ENCODE measurements around the gene RNF144B. TPM values are rescaled to one million over a fixed set of nuclear protein-coding genes. Genes with fewer than 3 reads are reported as not detected.

RNF144B gene
- total RNA-seq, 1 experiment from 2014 or later = 2.3 TPM

DNA sequence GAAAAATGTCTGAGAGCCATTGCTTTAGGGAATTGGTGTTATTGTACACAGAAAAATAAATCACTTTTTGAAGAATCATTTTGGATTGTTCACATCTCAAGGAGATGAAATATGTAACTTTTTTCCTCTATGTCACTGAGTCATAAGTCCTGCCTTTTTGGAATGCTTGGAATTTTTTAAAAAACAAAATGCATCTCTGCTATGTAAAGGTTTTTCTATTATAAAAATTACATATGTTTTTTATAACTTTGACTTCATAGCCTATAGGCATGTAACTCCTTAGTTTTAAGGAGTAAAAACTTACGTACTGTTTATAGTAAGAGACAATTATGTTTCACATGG is 8.7 kb downstream of the RNF144B start:
- Histone ChIP-seq H2AK5ac (ENCODE audit: insufficient read length, low read length) (no peak overlapping the region), H3K9me3 (ENCODE audit: control insufficient read depth, low read depth, low read length) (no peaks in the 10 kb centered on the region), H4K5ac (ENCODE audit: insufficient read length, low read depth, low read length) (no peak overlapping the region), H3K4me1 (ENCODE audit: insufficient read depth, low read length) (peaks cover 4% of the 10 kb centered on the region; the same call in 1 of the 2 replicates), H3K79me2 (ENCODE audit: insufficient read depth, low read length) (no peaks in the 10 kb centered on the region), H4K91ac (ENCODE audit: insufficient read length, low read depth, low read length) (no peak overlapping the region), H3T11ph (ENCODE audit: low read length) (no peak overlapping the region), H4K8ac (replicated peaks; ENCODE audit: insufficient read length, low read depth, low read length) (no peak overlapping the region), H2BK5ac (ENCODE audit: insufficient read length, low read length) (no peak overlapping the region), H2BK120ac (ENCODE audit: low read depth, low read length, poor library complexity, severe bottlenecking) (no peak overlapping the region), H4K20me1 (ENCODE audit: control insufficient read depth, insufficient read depth, insufficient read length) (no peaks in the 10 kb centered on the region), H3K23me2 (ENCODE audit: insufficient read length, low read depth, low read length, poor library complexity, severe bottlenecking) (no peaks in the 10 kb centered on the region), H3K14ac (ENCODE audit: insufficient read depth, low read length) (no peak overlapping the region), H2BK15ac (ENCODE audit: low read depth, low read length) (no peak overlapping the region), H3K27me3 (ENCODE audit: insufficient read depth, low read length) (no peaks in the 10 kb centered on the region), H3K79me1 (ENCODE audit: insufficient read depth, low read depth, low read length, poor library complexity, severe bottlenecking) (no peaks in the 10 kb centered on the region), H3K23ac (ENCODE audit: insufficient read length, low read depth, low read length) (no peak overlapping the region), H3K18ac (ENCODE audit: insufficient read length, low read depth, low read length) (no peak overlapping the region), H3K9ac (ENCODE audit: extremely low read depth, insufficient read length, low read length) (no peak overlapping the region), H2AFZ (ENCODE audit: low read length) (no peak overlapping the region), H3K27ac (ENCODE audit: insufficient read length, low read depth, low read length) (no peak overlapping the region), H3K4me2 (ENCODE audit: insufficient read depth, insufficient read length, low read length) (no peak overlapping the region), H2BK20ac (ENCODE audit: low read depth, low read length, poor library complexity, severe bottlenecking) (no peak overlapping the region), H2BK12ac (ENCODE audit: insufficient read length, low read depth, low read length) (no peak overlapping the region), H3K56ac (ENCODE audit: insufficient read length, low read depth, low read length) (no peak overlapping the region), H3K4ac (ENCODE audit: low read depth, low read length) (no peak overlapping the region)
- Mint-ChIP-seq H3K9me3 (no peaks in the 10 kb centered on the region), H3K4me3 (peak overlapping the region; percentile 30 to 71; a peak in 2 of 5 replicates), H3K36me3 (ENCODE audit: insufficient read depth in 1 of 3, low read depth in 3 of 3) (no peaks in the 10 kb centered on the region; a peak in 2 of 7 replicates), H3K4me1 (peaks cover 25 to 30% of the 10 kb centered on the region in 2 experiments), H3K27me3 (ENCODE audit: low read depth) (no peaks in the 10 kb centered on the region), H3K27ac (peak overlapping the region; percentile 86 to 98 (median 97); a peak in 5 of 7 replicates)
- TF ChIP-seq, protein P1, sequence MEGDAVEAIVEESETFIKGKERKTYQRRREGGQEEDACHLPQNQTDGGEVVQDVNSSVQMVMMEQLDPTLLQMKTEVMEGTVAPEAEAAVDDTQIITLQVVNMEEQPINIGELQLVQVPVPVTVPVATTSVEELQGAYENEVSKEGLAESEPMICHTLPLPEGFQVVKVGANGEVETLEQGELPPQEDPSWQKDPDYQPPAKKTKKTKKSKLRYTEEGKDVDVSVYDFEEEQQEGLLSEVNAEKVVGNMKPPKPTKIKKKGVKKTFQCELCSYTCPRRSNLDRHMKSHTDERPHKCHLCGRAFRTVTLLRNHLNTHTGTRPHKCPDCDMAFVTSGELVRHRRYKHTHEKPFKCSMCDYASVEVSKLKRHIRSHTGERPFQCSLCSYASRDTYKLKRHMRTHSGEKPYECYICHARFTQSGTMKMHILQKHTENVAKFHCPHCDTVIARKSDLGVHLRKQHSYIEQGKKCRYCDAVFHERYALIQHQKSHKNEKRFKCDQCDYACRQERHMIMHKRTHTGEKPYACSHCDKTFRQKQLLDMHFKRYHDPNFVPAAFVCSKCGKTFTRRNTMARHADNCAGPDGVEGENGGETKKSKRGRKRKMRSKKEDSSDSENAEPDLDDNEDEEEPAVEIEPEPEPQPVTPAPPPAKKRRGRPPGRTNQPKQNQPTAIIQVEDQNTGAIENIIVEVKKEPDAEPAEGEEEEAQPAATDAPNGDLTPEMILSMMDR (conservative IDR thresholded peaks at IDR 0.05) = no peak
- WGBS (ENCODE audit: extremely low coverage, insufficient read length, low lambda C conversion rate) = no CpG with 5 or more reads among the region's 1 CpG
- DNase-seq = no peak

Data from H9 (cell line).